ENCODE results near the gene APBA2. TPM values are rescaled to one million over a fixed set of nuclear protein-coding genes. Genes with fewer than 3 reads are reported as not detected.

Gene APBA2
- total RNA-seq, 1 donor from 2014 or later = 30.0 TPM

- no peak for TF ChIP-seq CTCF (conservative IDR thresholded peaks at IDR 0.05; ENCODE audit: low read depth, low read length)
These were observed 186.1 kb downstream of the APBA2 start for GRCh38 chr15:29071882-29072273.

GRCh38 chr15:29072444-29072843, 186.7 kb downstream of the APBA2 start:
- no peak overlapping the region for H3K4me3 ChIP-seq (ENCODE audit: low read depth, low read length)
- no peak for DNase-seq (ENCODE audit: low read depth)
- no peak for TF ChIP-seq CTCF (conservative IDR thresholded peaks at IDR 0.05; ENCODE audit: low read depth, low read length)

More at GRCh38 chr15:29071882-29072273, 186.1 kb downstream of the APBA2 start:
- DNase-seq (ENCODE audit: low read depth) = no peak
- no peak overlapping the region for H3K4me3 ChIP-seq (ENCODE audit: low read depth, low read length)

GRCh38 chr15:29074045-29074444, 188.3 kb downstream of the APBA2 start:
- DNase-seq (ENCODE audit: low read depth) = no peak
- H3K4me3 ChIP-seq (ENCODE audit: low read depth, low read length) = no peak overlapping the region
- TF ChIP-seq CTCF (conservative IDR thresholded peaks at IDR 0.05; ENCODE audit: low read depth, low read length) = no peak

GRCh38 chr15:29078541-29078940, 192.8 kb downstream of the APBA2 start:
- DNase-seq (ENCODE audit: low read depth) = no peak
- TF ChIP-seq CTCF (conservative IDR thresholded peaks at IDR 0.05; ENCODE audit: low read depth, low read length) = no peak
- no peak overlapping the region for H3K4me3 ChIP-seq (ENCODE audit: low read depth, low read length)

GRCh38 chr15:29079479-29079878, 193.7 kb downstream of the APBA2 start:
- no peak for TF ChIP-seq CTCF (conservative IDR thresholded peaks at IDR 0.05; ENCODE audit: low read depth, low read length)
- DNase-seq (ENCODE audit: low read depth) = no peak
- H3K4me3 ChIP-seq (ENCODE audit: low read depth, low read length) = no peak overlapping the region

- no peak for DNase-seq (ENCODE audit: low read depth)
- H3K4me3 ChIP-seq (ENCODE audit: low read depth, low read length) = no peak overlapping the region
- no peak for TF ChIP-seq CTCF (conservative IDR thresholded peaks at IDR 0.05; ENCODE audit: low read depth, low read length)
These were observed 196.0 kb downstream of the APBA2 start for GRCh38 chr15:29081781-29082180.

- DNase-seq (ENCODE audit: low read depth) = no peak
- TF ChIP-seq CTCF (conservative IDR thresholded peaks at IDR 0.05; ENCODE audit: low read depth, low read length) = no peak
- H3K4me3 ChIP-seq (ENCODE audit: low read depth, low read length) = no peak overlapping the region
These were observed 197.4 kb downstream of the APBA2 start for GRCh38 chr15:29083161-29083560.
